ENCODE results near the gene NPAT.

The NPAT gene

DNA sequence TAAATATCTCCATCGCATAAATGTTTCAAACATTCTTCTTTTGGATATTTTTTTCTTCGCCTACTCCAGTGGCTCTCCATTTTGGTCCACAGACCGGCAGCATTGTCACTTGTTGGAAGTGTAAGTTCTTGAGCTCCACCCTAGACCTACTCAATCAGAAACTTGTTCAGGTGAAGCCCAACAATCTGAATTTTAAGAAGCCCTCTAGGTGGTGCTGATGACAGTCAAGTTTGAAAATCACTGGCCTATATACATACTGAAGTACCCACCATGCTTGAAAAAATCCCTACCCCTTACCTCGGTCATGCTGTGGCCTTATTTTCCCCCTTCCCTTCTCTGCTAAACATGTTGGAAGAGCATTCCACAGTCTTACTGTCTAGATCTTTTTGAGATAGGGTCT lies 111.3 kb downstream of the NPAT start:
- no peaks in the 10 kb centered on the region for H3K9me3 ChIP-seq
- TF ChIP-seq, protein P1, sequence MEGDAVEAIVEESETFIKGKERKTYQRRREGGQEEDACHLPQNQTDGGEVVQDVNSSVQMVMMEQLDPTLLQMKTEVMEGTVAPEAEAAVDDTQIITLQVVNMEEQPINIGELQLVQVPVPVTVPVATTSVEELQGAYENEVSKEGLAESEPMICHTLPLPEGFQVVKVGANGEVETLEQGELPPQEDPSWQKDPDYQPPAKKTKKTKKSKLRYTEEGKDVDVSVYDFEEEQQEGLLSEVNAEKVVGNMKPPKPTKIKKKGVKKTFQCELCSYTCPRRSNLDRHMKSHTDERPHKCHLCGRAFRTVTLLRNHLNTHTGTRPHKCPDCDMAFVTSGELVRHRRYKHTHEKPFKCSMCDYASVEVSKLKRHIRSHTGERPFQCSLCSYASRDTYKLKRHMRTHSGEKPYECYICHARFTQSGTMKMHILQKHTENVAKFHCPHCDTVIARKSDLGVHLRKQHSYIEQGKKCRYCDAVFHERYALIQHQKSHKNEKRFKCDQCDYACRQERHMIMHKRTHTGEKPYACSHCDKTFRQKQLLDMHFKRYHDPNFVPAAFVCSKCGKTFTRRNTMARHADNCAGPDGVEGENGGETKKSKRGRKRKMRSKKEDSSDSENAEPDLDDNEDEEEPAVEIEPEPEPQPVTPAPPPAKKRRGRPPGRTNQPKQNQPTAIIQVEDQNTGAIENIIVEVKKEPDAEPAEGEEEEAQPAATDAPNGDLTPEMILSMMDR (IDR thresholded peaks at IDR 0.05), result no peak

More for the DNA sequence above, 111.3 kb downstream of the NPAT start:
- Histone ChIP-seq H3K27me3 (no peaks in the 10 kb centered on the region), H3K4me1 (ENCODE audit: control insufficient read depth in 1 of 2, insufficient read depth in 1 of 2, low read depth in 1 of 2, low read length in 1 of 2) (no peaks in the 10 kb centered on the region), H3K27ac (no peak overlapping the region), H3K36me3 (peaks cover under 1% of the 10 kb centered on the region), H3K4me3 (ENCODE audit: low read depth in 1 of 2, low read length in 1 of 2) (no peak overlapping the region)
